CD14-positive monocyte (primary cell): ENCODE results near the gene WDR82. TPM values are rescaled to one million over a fixed set of nuclear protein-coding genes. Genes with fewer than 3 reads are reported as not detected.

ENCODE experiments used
- DNase-seq, 3 donors: peaks; one replicate each; pipeline ENCODE4 v3.0.0-alpha.2; 2011 to 2022
- H2AFZ ChIP-seq: 2 replicates; pipeline ENCODE4 v1.6.0; 2012; ENCODE audit warnings: mild to moderate bottlenecking, low read depth, low read length, inconsistent platforms; ENCODE audit not compliant: insufficient read depth, poor library complexity, severe bottlenecking
- H3K27ac ChIP-seq, 2 donors: 1 replicate in 1 of 2; 2 replicates in 1 of 2; pipeline ENCODE4 v1.5.1; 2012 to 2013; ENCODE audit warnings: low read length in 2 of 2, control low read depth in 1 of 2, inconsistent platforms in 1 of 2, low read depth in 1 of 2, mild to moderate bottlenecking in 1 of 2
- H3K27me3 ChIP-seq, 2 donors: one replicate each; pipeline versions ENCODE4 v1.6.0 to v1.6.1; 2011 to 2013; ENCODE audit warnings: low read length in 2 of 2; ENCODE audit not compliant: control insufficient read depth in 2 of 2, insufficient read depth in 2 of 2
- H3K36me3 ChIP-seq, 2 donors: replicated peaks in 1 of 2; 1 replicate in 1 of 2; 2 replicates in 1 of 2; pipeline versions ENCODE4 v1.5.1 to v1.6.1; 2012 to 2013; ENCODE audit warnings: low read length in 2 of 2, control low read depth in 1 of 2, inconsistent platforms in 1 of 2, mild to moderate bottlenecking in 1 of 2; ENCODE audit not compliant: insufficient read depth in 2 of 2, control insufficient read depth in 1 of 2
- H3K4me1 ChIP-seq, 2 donors: 1 replicate in 1 of 2; 2 replicates in 1 of 2; pipeline versions ENCODE4 v1.5.1 to v1.6.1; 2012 to 2013; ENCODE audit warnings: low read length in 2 of 2, control low read depth in 1 of 2, inconsistent platforms in 1 of 2, mild to moderate bottlenecking in 1 of 2, moderate library complexity in 1 of 2; ENCODE audit not compliant: insufficient read depth in 2 of 2, control insufficient read depth in 1 of 2
- H3K4me2 ChIP-seq: replicated peaks from 2 replicates; pipeline ENCODE3; 2012; ENCODE audit warnings: low read length, moderate library complexity, mild to moderate bottlenecking; ENCODE audit not compliant: poor library complexity, severe bottlenecking; ENCODE audit errors: extremely low read depth
- H3K4me3 ChIP-seq, 3 experiments: fragments of 200-600 bp in 1 of 3; sonication (generic) in 1 of 3; replicated peaks in 1 of 3; 1 replicate in 2 of 3; 2 replicates in 1 of 3; pipeline ENCODE4 v1.5.1; 2011 to 2013; ENCODE audit warnings: low read length in 3 of 3, mild to moderate bottlenecking in 3 of 3, control low read depth in 2 of 3, low read depth in 2 of 3, inconsistent platforms in 1 of 3, moderate library complexity in 1 of 3
- H3K79me2 ChIP-seq: 2 replicates; pipeline ENCODE4 v1.6.0; 2012; ENCODE audit warnings: mild to moderate bottlenecking, control low read depth, inconsistent platforms, low read length, moderate library complexity; ENCODE audit not compliant: insufficient read depth
- H3K9ac ChIP-seq: 2 replicates; pipeline ENCODE4 v1.6.0; 2017; ENCODE audit warnings: low read length, mild to moderate bottlenecking; ENCODE audit not compliant: insufficient read depth, poor library complexity, severe bottlenecking
- H3K9me3 ChIP-seq, 2 donors: replicated peaks in 1 of 2; 1 replicate in 1 of 2; 2 replicates in 1 of 2; pipeline versions ENCODE4 v1.5.1 to v1.6.1; 2012 to 2013; ENCODE audit warnings: low read length in 2 of 2, control low read depth in 1 of 2; ENCODE audit not compliant: control insufficient read depth in 1 of 2, insufficient read depth in 1 of 2
- H4K20me1 ChIP-seq: 2 replicates; pipeline ENCODE4 v1.6.0; 2012; ENCODE audit warnings: mild to moderate bottlenecking, low read length, control low read depth, moderate library complexity; ENCODE audit not compliant: insufficient read depth
- H3K27ac Mint-ChIP-seq, 7 donors: one replicate each; pipeline ENCODE4 v1.8.0; 2020; ENCODE audit warnings: mild to moderate bottlenecking in 7 of 7, mixed read lengths in 7 of 7, moderate library complexity in 6 of 7, inconsistent platforms in 2 of 7
- H3K27me3 Mint-ChIP-seq, 3 donors: one replicate each; pipeline ENCODE4 v1.8.0; 2021 to 2022; ENCODE audit warnings: low read depth in 3 of 3, mild to moderate bottlenecking in 3 of 3, mixed read lengths in 3 of 3, moderate library complexity in 3 of 3, inconsistent platforms in 1 of 3
- H3K36me3 Mint-ChIP-seq, 2 donors: one replicate each; pipeline ENCODE4 v1.8.0; 2020; ENCODE audit warnings: mixed read lengths in 2 of 2, inconsistent platforms in 1 of 2, mild to moderate bottlenecking in 1 of 2
- H3K4me1 Mint-ChIP-seq: one replicate; pipeline ENCODE4 v1.8.0; 2020; ENCODE audit warnings: mild to moderate bottlenecking, mixed read lengths
- H3K4me3 Mint-ChIP-seq, 2 donors: one replicate each; pipeline ENCODE4 v1.8.0; 2020; ENCODE audit warnings: mild to moderate bottlenecking in 2 of 2, mixed read lengths in 2 of 2, moderate library complexity in 1 of 2
- H3K9me3 Mint-ChIP-seq, 7 donors: one replicate each; pipeline ENCODE4 v1.8.0; 2020 to 2022; ENCODE audit warnings: mixed read lengths in 7 of 7, mild to moderate bottlenecking in 6 of 7, moderate library complexity in 6 of 7, inconsistent platforms in 2 of 7
- CTCF ChIP-seq: fragments of 200-600 bp; IDR thresholded peaks from one replicate; pipeline ENCODE4 v1.8.0; 2022; ENCODE audit warnings: antibody characterized with exemption, mild to moderate bottlenecking
- WGBS: methylation state at CpG from one replicate; pipeline ENCODE4 v1.1.5; 2013; ENCODE audit warnings: missing lambda C conversion rate; ENCODE audit not compliant: insufficient coverage; 5-methylcytosine and 5-hydroxymethylcytosine counted together
- intact Hi-C, 2 donors: fragments of 100-400 bp; cut with micrococcal nuclease; formaldehyde crosslinking; loops; one replicate each; pipeline versions ENCODE4 v1.15.0 to v1.15.1; 2023
- polyA plus RNA-seq, 3 donors: library from polyadenylated mRNA; depleted of rRNA in 1 of 3; unstranded in 2 of 3; stranded (reverse) in 1 of 3; fragments of 300-500 nt in 2 of 3; fragments of >200 nt in 1 of 3; fragmentation: Illumina TruSeq in 2 of 3; gene quantifications; 1 replicate in 2 of 3; 2 replicates in 1 of 3; pipeline ENCODE4 v1.2.3, GENCODE V29; 2012 to 2021

The WDR82 gene
- polyA plus RNA-seq, 3 donors = 27.3 to 33.4 (median 32.3) TPM

GRCh38 chr3:52247409-52248164, 30.9 kb downstream of the WDR82 start:
- H3K36me3 Mint-ChIP-seq = peaks cover 47 to 61% of the 10 kb centered on the region in 2 donors
- intact Hi-C loops = no loop called here
- H3K79me2 ChIP-seq = peaks cover 71% of the 10 kb centered on the region
- peaks cover 42% of the 10 kb centered on the region for H4K20me1 ChIP-seq
- H3K4me2 ChIP-seq = peak overlapping the region; percentile 79
- no peak overlapping the region for H2AFZ ChIP-seq
- H3K27me3 ChIP-seq = no peaks in the 10 kb centered on the region
- peaks cover 53 to 61% of the 10 kb centered on the region in 2 donors for H3K4me1 ChIP-seq
- H3K36me3 ChIP-seq = peaks cover 42 to 48% of the 10 kb centered on the region in 2 donors
- no peak overlapping the region for H3K9ac ChIP-seq
- H3K27ac Mint-ChIP-seq = peak overlapping the region; percentile 91 to 100 (median 95)
- H3K4me3 Mint-ChIP-seq = peak overlapping the region; percentile 85 to 94
- no peak for TF ChIP-seq CTCF
- H3K27me3 Mint-ChIP-seq = no peaks in the 10 kb centered on the region
- H3K27ac ChIP-seq = peak overlapping the region; percentile 88 to 99
- WGBS = 87% methylated on average over 7 of the region's 7 CpGs
- H3K9me3 Mint-ChIP-seq = peaks cover 0 to 5% (median 0%) of the 10 kb centered on the region in 7 donors
- peak in 1 of 3 donors; percentile 39 for DNase-seq
- peaks cover 58% of the 10 kb centered on the region for H3K4me1 Mint-ChIP-seq
- no peaks in the 10 kb centered on the region for H3K9me3 ChIP-seq
- H3K4me3 ChIP-seq = peak overlapping the region; percentile 48 to 74 (median 72)

- no peaks in the 10 kb centered on the region for H3K9me3 ChIP-seq
- peaks cover 38 to 41% of the 10 kb centered on the region in 2 donors for H3K36me3 ChIP-seq
- H3K9me3 Mint-ChIP-seq = peaks cover 0 to 5% (median 0%) of the 10 kb centered on the region in 7 donors
- peaks cover 68% of the 10 kb centered on the region for H3K79me2 ChIP-seq
- peaks cover 56% of the 10 kb centered on the region for H3K4me1 Mint-ChIP-seq
- no peak for TF ChIP-seq CTCF
- no peaks in the 10 kb centered on the region for H3K27me3 ChIP-seq
- intact Hi-C loops = no loop called here
- peak overlapping the region; percentile 85 to 94 for H3K4me3 Mint-ChIP-seq
- no peaks in the 10 kb centered on the region for H3K27me3 Mint-ChIP-seq
- peak overlapping the region; percentile 84 for H3K9ac ChIP-seq
- WGBS = 41% methylated on average over 13 of the region's 14 CpGs
- peak overlapping the region; percentile 19 for H2AFZ ChIP-seq
- H4K20me1 ChIP-seq = peaks cover 36% of the 10 kb centered on the region
- peak overlapping the region; percentile 88 to 99 for H3K27ac ChIP-seq
- H3K36me3 Mint-ChIP-seq = peaks cover 41 to 54% of the 10 kb centered on the region in 2 donors
- peak overlapping the region; percentile 79 for H3K4me2 ChIP-seq
- H3K4me3 ChIP-seq = peak overlapping the region; percentile 48 to 74 (median 72)
- peak; percentile 73 to 83 (median 82) for DNase-seq
- H3K4me1 ChIP-seq = peaks cover 51 to 58% of the 10 kb centered on the region in 2 donors
- H3K27ac Mint-ChIP-seq = peak overlapping the region; percentile 91 to 100 (median 95)
Observed at GRCh38 chr3:52246728-52247408, 31.6 kb downstream of the WDR82 start.
